PFSK-1 (cell line): Measurements from ENCODE around the gene GLI2.

Experiments used
- FOXP2 ChIP-seq: optimal IDR thresholded peaks from 2 replicates; pipeline ENCODE3; 2011; ENCODE audit warnings: borderline replicate concordance, control low read depth, inconsistent platforms; ENCODE audit not compliant: insufficient read depth; ENCODE audit errors: extremely low read length, extremely low read depth
- POLR2AphosphoS5 ChIP-seq: IDR thresholded peaks from 2 replicates; pipeline ENCODE4 v1.6.1; 2012; ENCODE audit warnings: low read depth, mild to moderate bottlenecking, control low read depth, low read length, moderate library complexity
- SIN3A ChIP-seq: IDR thresholded peaks from 2 replicates; pipeline ENCODE4 v1.6.1; 2012; ENCODE audit warnings: mild to moderate bottlenecking, low read length, moderate library complexity, borderline replicate concordance; ENCODE audit not compliant: insufficient read depth
- TAF1 ChIP-seq: IDR thresholded peaks from 2 replicates; pipeline ENCODE4 v1.6.1; 2012; ENCODE audit warnings: low read length, control low read depth, borderline replicate concordance; ENCODE audit not compliant: insufficient read depth
- TF ChIP-seq, protein P1 (sequence below), 2 experiments: IDR thresholded peaks; 2 replicates each; pipeline versions ENCODE4 v1.6.1 to v1.8.0; 2011 to 2012; ENCODE audit warnings: low read depth in 2 of 2, low read length in 2 of 2, control low read depth in 1 of 2, inconsistent platforms in 1 of 2, mild to moderate bottlenecking in 1 of 2, moderate library complexity in 1 of 2; ENCODE audit not compliant: insufficient read depth in 1 of 2

The GLI2 gene

DNA sequence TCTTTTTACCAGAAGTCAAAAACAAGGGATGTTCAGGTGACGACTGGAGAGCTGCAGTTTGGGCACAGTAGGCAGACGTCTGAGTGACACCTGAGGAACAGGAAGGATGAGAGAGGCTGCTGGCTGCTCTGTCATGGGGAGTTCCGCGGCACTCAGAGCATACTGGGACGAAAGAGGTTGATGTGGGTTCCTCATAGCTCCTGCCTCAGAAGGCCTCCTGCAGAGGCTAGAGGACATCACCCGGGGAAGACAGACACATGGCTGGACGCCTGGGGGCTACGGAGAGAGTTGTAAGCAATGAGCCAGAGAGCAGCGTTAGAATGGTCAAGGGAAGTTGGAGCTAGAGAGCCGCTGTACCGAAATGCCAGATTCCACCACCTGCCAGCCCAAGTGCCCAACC is 45.1 kb upstream of the GLI2 start:
- TF ChIP-seq POLR2AphosphoS5 (no peak), SIN3A (no peak), FOXP2 (no peak), TAF1 (no peak)
- TF ChIP-seq, protein P1, sequence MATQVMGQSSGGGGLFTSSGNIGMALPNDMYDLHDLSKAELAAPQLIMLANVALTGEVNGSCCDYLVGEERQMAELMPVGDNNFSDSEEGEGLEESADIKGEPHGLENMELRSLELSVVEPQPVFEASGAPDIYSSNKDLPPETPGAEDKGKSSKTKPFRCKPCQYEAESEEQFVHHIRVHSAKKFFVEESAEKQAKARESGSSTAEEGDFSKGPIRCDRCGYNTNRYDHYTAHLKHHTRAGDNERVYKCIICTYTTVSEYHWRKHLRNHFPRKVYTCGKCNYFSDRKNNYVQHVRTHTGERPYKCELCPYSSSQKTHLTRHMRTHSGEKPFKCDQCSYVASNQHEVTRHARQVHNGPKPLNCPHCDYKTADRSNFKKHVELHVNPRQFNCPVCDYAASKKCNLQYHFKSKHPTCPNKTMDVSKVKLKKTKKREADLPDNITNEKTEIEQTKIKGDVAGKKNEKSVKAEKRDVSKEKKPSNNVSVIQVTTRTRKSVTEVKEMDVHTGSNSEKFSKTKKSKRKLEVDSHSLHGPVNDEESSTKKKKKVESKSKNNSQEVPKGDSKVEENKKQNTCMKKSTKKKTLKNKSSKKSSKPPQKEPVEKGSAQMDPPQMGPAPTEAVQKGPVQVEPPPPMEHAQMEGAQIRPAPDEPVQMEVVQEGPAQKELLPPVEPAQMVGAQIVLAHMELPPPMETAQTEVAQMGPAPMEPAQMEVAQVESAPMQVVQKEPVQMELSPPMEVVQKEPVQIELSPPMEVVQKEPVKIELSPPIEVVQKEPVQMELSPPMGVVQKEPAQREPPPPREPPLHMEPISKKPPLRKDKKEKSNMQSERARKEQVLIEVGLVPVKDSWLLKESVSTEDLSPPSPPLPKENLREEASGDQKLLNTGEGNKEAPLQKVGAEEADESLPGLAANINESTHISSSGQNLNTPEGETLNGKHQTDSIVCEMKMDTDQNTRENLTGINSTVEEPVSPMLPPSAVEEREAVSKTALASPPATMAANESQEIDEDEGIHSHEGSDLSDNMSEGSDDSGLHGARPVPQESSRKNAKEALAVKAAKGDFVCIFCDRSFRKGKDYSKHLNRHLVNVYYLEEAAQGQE (IDR thresholded peaks at IDR 0.05; ENCODE audit: insufficient read depth in 1 of 2, low read depth in 2 of 2, low read length in 2 of 2): no peak

DNA sequence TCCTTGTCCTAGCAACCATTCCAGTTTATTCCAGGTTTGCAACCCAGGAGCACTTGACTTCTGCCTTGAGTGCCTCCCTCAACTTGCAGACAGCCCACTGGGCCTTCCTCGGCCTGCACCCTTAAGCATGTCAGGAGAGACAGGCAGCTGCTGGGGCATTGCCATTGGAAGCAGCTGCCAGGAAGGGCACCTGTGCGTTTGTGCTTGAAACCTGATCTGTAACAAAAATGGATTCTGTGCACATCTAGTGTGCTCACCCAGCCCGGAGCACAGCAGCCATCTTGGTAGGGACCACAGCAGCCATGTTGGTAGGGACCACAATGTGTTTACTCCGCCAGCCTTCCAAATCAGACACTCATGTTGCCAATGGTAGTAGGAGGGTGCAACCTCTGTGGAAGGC is 44.3 kb upstream of the GLI2 start:
- no peak for TF ChIP-seq SIN3A

DNA sequence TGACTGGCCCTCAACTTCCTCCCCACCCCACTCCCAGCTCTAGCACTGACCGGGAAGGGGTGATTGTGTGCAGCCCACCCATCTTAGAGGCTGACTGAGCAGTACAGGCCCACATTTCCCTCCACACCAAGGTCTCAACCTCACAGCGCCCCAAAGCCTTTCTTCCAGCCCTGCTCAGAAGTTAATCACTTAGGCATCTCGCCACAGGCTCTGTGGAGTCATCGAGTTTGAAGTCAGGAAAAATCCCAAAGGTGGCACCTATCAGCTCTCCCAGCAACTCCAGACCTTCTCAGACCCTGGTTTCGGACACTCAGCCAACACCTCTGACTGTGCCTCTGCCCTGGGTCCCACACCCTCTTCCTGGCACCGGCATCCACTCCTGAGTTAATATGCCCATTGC is 43.0 kb upstream of the GLI2 start:
- TF ChIP-seq, protein P1 (IDR thresholded peaks at IDR 0.05; ENCODE audit: insufficient read depth in 1 of 2, low read depth in 2 of 2, low read length in 2 of 2): no peak
- no peak for TF ChIP-seq FOXP2

DNA sequence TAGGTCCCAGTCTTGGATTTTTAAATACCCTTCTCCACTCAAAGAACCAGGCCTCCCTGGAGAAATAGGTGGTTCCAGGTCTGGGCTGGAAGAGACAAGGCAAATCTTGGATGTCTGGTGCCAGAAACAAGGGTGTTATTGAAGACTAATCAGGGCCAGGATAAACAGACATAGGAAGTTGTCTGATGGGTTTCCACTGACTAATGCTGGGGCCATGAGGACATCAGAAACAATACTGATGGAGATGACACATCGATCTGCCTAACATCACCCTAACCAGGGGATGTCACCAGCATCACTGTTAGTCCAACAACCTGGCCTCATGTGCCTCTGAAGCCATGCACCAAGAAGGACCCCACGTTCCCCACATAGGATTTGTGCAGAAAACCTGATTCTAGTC is 42.5 kb upstream of the GLI2 start:
- TF ChIP-seq, protein P1 (IDR thresholded peaks at IDR 0.05; ENCODE audit: insufficient read depth in 1 of 2, low read depth in 2 of 2, low read length in 2 of 2): no peak
- TF ChIP-seq POLR2AphosphoS5: no peak
- TF ChIP-seq TAF1: no peak
- no peak for TF ChIP-seq SIN3A
- TF ChIP-seq FOXP2: no peak

DNA sequence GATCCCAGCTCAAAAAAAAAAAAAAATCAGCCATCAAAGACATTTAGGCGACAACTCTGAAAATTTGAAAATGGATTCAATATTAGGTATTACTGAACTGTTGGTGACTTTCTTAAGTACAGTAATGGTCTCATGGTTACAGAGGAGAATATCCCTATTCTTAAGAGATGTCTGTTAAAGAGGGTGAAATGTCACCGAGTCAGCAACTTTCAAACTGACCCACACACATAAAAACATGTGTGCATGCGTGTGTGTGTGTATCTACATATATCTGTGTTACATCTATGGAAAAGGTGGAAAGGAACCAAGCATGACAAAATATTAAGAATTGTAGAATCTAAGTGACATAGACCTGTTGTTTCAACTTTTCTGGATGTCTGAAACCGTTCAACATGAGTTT is 41.6 kb upstream of the GLI2 start:
- no peak for TF ChIP-seq POLR2AphosphoS5
- TF ChIP-seq TAF1: no peak
- TF ChIP-seq SIN3A: no peak
- TF ChIP-seq, protein P1 (IDR thresholded peaks at IDR 0.05; ENCODE audit: insufficient read depth in 1 of 2, low read depth in 2 of 2, low read length in 2 of 2): no peak
- TF ChIP-seq FOXP2: no peak

DNA sequence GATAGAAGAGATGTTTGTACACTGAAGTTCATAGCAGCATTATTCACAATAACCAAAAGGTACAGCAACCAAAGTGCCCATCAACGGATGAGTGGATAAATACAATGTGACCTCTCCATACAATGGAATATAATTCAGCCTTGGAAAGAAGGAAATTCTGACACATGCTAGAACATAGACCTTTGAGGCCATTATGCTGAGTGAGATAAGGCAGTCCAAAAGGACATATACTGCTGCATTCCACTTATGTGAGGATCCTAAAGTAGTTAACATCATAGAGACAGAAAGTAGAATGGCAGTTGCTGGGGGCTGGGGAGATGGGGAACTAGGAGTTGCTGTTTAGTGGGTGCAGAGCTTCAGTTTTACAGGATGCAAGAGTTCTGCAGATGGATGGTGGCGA is 38.2 kb upstream of the GLI2 start:
- TF ChIP-seq POLR2AphosphoS5 (no peak), SIN3A (no peak), TAF1 (no peak), FOXP2 (no peak)
- TF ChIP-seq, protein P1 (IDR thresholded peaks at IDR 0.05; ENCODE audit: insufficient read depth in 1 of 2, low read depth in 2 of 2, low read length in 2 of 2): no peak
